DOHH2 (cell line): Measurements from ENCODE around the gene PAPSS2.
"Not testable (repeated sequence)": the region's sequence is repeated elsewhere in the genome, so short reads cannot be mapped to it uniquely, and the experiment has no call there.

ENCODE experiments used
- H3F3A ChIP-seq: fragments of 200-600 bp; sonication (generic), shearing (Covaris generic); 2 replicates; pipeline ENCODE4 v1.6.0; 2016; ENCODE audit warnings: antibody characterized with exemption, mild to moderate bottlenecking; ENCODE audit not compliant: control insufficient read depth, insufficient read depth
- H3K27ac ChIP-seq: fragments of 200-600 bp; sonication (generic); 2 replicates; pipeline ENCODE4 v1.5.1; 2014; ENCODE audit warnings: low read depth, mild to moderate bottlenecking, low read length, moderate library complexity
- H3K27me3 ChIP-seq: fragments of 200-600 bp; sonication (generic); 2 replicates; pipeline ENCODE4 v1.6.1; 2014; ENCODE audit warnings: mild to moderate bottlenecking, low read length, mixed read lengths; ENCODE audit not compliant: control insufficient read depth
- H3K36me3 ChIP-seq: fragments of 200-600 bp; sonication (generic); 2 replicates; pipeline ENCODE4 v1.6.1; 2014; ENCODE audit warnings: mild to moderate bottlenecking, low read length, moderate library complexity, mixed read lengths; ENCODE audit not compliant: control insufficient read depth
- H3K4me1 ChIP-seq: fragments of 200-600 bp; sonication (generic); 2 replicates; pipeline ENCODE4 v1.6.1; 2014; ENCODE audit warnings: mild to moderate bottlenecking, low read length, mixed read lengths; ENCODE audit not compliant: control insufficient read depth
- H3K4me2 ChIP-seq: fragments of 200-600 bp; sonication (generic); 2 replicates; pipeline ENCODE4 v1.6.0; 2014; ENCODE audit warnings: mild to moderate bottlenecking, low read length, moderate library complexity
- H3K4me3 ChIP-seq: fragments of 200-600 bp; sonication (generic); 2 replicates; pipeline ENCODE4 v1.5.1; 2014; ENCODE audit warnings: mild to moderate bottlenecking, low read length, mixed read lengths
- H3K79me2 ChIP-seq: fragments of 200-600 bp; sonication (generic); 2 replicates; pipeline ENCODE4 v1.6.1; 2014; ENCODE audit warnings: mild to moderate bottlenecking, low read length, mixed read lengths; ENCODE audit not compliant: control insufficient read depth
- H3K9me2 ChIP-seq: fragments of 200-600 bp; sonication (generic); replicated peaks from 2 replicates; pipeline ENCODE4 v1.6.1; 2014; ENCODE audit warnings: mild to moderate bottlenecking, low read length, mixed read lengths; ENCODE audit not compliant: control insufficient read depth
- H3K9me3 ChIP-seq: fragments of 200-600 bp; sonication (generic); 2 replicates; pipeline ENCODE4 v1.6.1; 2014; ENCODE audit warnings: antibody characterized with exemption, low read length, mixed read lengths; ENCODE audit not compliant: control insufficient read depth, insufficient read depth
- H4K20me1 ChIP-seq: fragments of 200-600 bp; sonication (generic); 2 replicates; pipeline ENCODE4 v1.6.0; 2014; ENCODE audit warnings: low read depth, mild to moderate bottlenecking, antibody characterized with exemption, low read length, moderate library complexity; ENCODE audit not compliant: control insufficient read depth, insufficient read depth
- EZH2phosphoT487 ChIP-seq: fragments of 200-600 bp; sonication (generic); IDR thresholded peaks from 2 replicates; pipeline ENCODE4 v1.6.1; 2017; ENCODE audit warnings: borderline replicate concordance, mild to moderate bottlenecking, antibody characterized with exemption, low read length, moderate library complexity, mixed read lengths
- TF ChIP-seq, protein P1 (sequence below): fragments of 200-600 bp; sonication (generic); IDR thresholded peaks from one replicate; pipeline ENCODE4 v1.5.1; 2014; ENCODE audit warnings: antibody characterized with exemption, mild to moderate bottlenecking, low read depth, low read length; ENCODE audit not compliant: poor library complexity, severe bottlenecking

Gene PAPSS2

DNA sequence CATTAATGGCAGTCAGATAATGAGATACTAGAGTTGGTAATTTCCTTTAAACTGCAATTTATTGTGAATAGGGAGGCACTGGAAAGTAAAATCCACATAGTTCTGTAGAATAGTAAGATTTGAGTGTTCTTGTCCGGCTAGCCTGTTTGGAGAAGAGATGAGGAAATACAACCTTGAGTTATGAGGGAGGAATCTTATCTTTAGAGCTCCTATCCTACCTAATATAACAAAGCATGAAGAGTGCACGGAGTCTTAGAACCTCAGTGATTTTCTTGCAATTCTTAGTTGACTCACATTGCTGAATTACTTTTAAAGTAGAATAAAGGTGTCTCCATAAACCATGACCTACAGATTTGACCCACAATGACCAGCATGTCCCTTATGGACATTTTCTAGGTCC, 84.9 kb downstream of the PAPSS2 start:
- Histone ChIP-seq H4K20me1 (no peaks in the 10 kb centered on the region), H3K4me3 (no peak overlapping the region), H3K27ac (no peak overlapping the region), H3K36me3 (no peaks in the 10 kb centered on the region), H3K79me2 (no peaks in the 10 kb centered on the region), H3K27me3 (peaks cover 5% of the 10 kb centered on the region), H3K4me2 (no peak overlapping the region), H3F3A (no peaks in the 10 kb centered on the region), H3K9me3 (no peaks in the 10 kb centered on the region), H3K9me2 (no peaks in the 10 kb centered on the region), H3K4me1 (no peaks in the 10 kb centered on the region)
- TF ChIP-seq, protein P1, sequence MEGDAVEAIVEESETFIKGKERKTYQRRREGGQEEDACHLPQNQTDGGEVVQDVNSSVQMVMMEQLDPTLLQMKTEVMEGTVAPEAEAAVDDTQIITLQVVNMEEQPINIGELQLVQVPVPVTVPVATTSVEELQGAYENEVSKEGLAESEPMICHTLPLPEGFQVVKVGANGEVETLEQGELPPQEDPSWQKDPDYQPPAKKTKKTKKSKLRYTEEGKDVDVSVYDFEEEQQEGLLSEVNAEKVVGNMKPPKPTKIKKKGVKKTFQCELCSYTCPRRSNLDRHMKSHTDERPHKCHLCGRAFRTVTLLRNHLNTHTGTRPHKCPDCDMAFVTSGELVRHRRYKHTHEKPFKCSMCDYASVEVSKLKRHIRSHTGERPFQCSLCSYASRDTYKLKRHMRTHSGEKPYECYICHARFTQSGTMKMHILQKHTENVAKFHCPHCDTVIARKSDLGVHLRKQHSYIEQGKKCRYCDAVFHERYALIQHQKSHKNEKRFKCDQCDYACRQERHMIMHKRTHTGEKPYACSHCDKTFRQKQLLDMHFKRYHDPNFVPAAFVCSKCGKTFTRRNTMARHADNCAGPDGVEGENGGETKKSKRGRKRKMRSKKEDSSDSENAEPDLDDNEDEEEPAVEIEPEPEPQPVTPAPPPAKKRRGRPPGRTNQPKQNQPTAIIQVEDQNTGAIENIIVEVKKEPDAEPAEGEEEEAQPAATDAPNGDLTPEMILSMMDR: no peak
- no peak for TF ChIP-seq EZH2phosphoT487

DNA sequence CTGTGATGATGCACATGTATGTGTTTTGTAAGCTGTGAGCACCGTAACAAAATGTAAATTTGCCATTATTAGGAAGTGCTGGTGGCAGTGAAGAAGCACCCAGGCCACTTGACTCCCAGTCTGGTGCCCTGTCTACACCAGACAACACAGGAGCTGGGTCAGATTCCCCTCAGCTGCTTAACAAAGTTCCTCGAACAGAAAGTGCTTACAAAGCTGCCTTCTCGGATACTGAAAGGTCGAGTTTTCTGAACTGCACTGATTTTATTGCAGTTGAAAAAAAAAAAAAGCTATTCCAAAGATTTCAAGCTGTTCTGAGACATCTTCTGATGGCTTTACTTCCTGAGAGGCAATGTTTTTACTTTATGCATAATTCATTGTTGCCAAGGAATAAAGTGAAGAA, 87.2 kb downstream of the PAPSS2 start:
- Histone ChIP-seq H3K4me1 (no peaks in the 10 kb centered on the region), H3K9me2 (no peaks in the 10 kb centered on the region), H3K36me3 (no peaks in the 10 kb centered on the region), H3K4me3 (no peak overlapping the region), H3K9me3 (no peaks in the 10 kb centered on the region), H3K27ac (no peak overlapping the region), H3K79me2 (no peaks in the 10 kb centered on the region), H3K4me2 (no peak overlapping the region), H4K20me1 (no peaks in the 10 kb centered on the region), H3K27me3 (peaks cover 5% of the 10 kb centered on the region), H3F3A (0 out of 2 replicates have a peak, but pooled peaks cover 3% of the 10 kb centered on the region)
- TF ChIP-seq, protein P1: no peak

DNA sequence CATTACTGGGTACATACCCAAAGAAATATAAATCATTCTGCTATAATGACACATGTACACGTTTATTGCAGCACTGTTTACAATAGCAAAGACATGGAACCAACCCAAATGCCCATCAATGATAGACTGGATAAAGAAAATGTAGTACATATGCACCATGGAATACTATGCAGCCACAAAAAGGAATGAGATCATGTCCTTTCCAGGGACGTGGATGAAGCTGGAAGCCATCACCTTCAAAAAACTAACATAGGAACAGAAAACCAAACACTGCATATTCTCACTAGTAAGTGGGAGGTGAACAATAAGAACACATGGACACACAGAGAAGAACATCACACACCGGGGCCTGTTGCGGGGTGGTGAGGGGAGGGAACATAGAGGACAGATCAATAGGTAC, 88.6 kb downstream of the PAPSS2 start:
- H3K27me3 ChIP-seq, H3K9me2 ChIP-seq, H3K4me1 ChIP-seq: not testable (repeated sequence)

DNA sequence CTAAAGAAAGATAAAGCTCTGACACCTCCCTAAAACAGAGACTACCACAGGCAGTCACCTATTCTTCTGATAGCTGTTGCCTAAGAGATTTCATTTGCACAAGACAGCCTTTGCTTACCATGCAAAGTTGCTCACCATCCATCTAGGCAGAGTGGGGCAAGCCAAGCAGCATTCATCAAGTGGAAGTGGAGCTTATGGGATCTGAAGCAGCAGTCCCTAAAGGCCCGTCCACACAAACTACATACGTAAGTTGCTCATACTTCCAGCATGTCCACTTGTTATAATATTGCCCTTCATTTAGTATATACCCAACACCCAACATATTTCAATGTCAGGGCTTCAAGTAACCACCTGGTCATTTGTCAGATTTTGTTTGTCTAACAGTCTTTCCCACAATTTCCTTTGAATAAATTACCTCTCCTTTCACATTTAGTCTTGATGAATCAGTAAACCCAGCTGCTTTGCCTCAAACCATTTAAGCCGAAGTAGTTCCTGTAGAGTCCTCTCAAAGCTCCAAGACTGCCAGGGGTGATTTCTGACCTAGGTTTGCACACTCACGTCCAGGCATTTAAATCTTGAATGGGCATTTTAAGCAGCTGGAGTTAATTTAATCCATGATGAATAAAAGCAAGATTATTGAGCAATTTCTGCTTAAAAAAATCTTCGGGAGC, 90.5 kb downstream of the PAPSS2 start:
- H3K4me3 ChIP-seq: no peak overlapping the region
- no peaks in the 10 kb centered on the region for H3K9me2 ChIP-seq
- H3K79me2 ChIP-seq: no peaks in the 10 kb centered on the region
- H4K20me1 ChIP-seq: no peaks in the 10 kb centered on the region
- H3K27ac ChIP-seq: no peak overlapping the region
- H3K4me1 ChIP-seq: no peaks in the 10 kb centered on the region
- H3K27me3 ChIP-seq: peaks cover under 1% of the 10 kb centered on the region
- TF ChIP-seq, protein P1: no peak
- TF ChIP-seq EZH2phosphoT487: no peak
- no peak overlapping the region for H3K4me2 ChIP-seq
- H3F3A ChIP-seq: 0 out of 2 replicates have a peak, but pooled peaks cover 3% of the 10 kb centered on the region
- peaks cover 18% of the 10 kb centered on the region for H3K36me3 ChIP-seq
- H3K9me3 ChIP-seq: no peaks in the 10 kb centered on the region

More for the DNA sequence above, 88.6 kb downstream of the PAPSS2 start:
- not testable (repeated sequence) for H4K20me1 ChIP-seq, H3K4me2 ChIP-seq, H3K36me3 ChIP-seq, H3K9me3 ChIP-seq, H3K79me2 ChIP-seq, H3F3A ChIP-seq, H3K4me3 ChIP-seq, H3K27ac ChIP-seq
